Testis (tissue), 3 donors: ENCODE results near the gene VPS26A. TPM values are rescaled to one million over a fixed set of nuclear protein-coding genes. Genes with fewer than 3 reads are reported as not detected.

Source experiments
- DNase-seq: peaks from one replicate; pipeline ENCODE4 v3.0.0-alpha.2; 2019
- H3K27ac ChIP-seq, 2 donors: fragments of 200-600 bp; sonication (generic); one replicate each; pipeline ENCODE4 v1.5.1; 2019
- H3K27me3 ChIP-seq: fragments of 200-600 bp; sonication (generic); one replicate; pipeline ENCODE4 v1.5.1; 2019
- H3K36me3 ChIP-seq: fragments of 200-600 bp; sonication (generic); one replicate; pipeline ENCODE4 v1.5.1; 2017; ENCODE audit warnings: low read depth; ENCODE audit errors: missing control alignments
- H3K4me1 ChIP-seq: fragments of 200-600 bp; sonication (generic); one replicate; pipeline ENCODE4 v1.5.1; 2019
- H3K4me3 ChIP-seq, 2 donors: fragments of 200-600 bp; sonication (generic); one replicate each; pipeline ENCODE4 v1.5.1; 2017 to 2019
- H3K9me3 ChIP-seq: fragments of 200-600 bp; sonication (generic); one replicate; pipeline ENCODE4 v1.5.1; 2017
- CTCF ChIP-seq, 3 experiments: fragments of 450-650 bp in 2 of 3; fragments of 200-600 bp in 1 of 3; sonication (generic) in 1 of 3; IDR thresholded peaks; one replicate each; pipeline ENCODE4 v1.5.1; 2016 to 2019; ENCODE audit warnings: antibody characterized with exemption in 3 of 3, mild to moderate bottlenecking in 2 of 3, moderate library complexity in 1 of 3
- POLR2A ChIP-seq: fragments of 450-650 bp; IDR thresholded peaks from one replicate; pipeline ENCODE4 v1.6.1; 2017; ENCODE audit warnings: antibody characterized with exemption, mild to moderate bottlenecking, moderate library complexity
- WGBS, 2 donors: methylation state at CpG; one replicate each; pipeline ENCODE4 v1.1.5; 2018; 5-methylcytosine and 5-hydroxymethylcytosine counted together
- intact Hi-C: fragments of 100-400 bp; cut with DNase I; formaldehyde crosslinking; loops from one replicate; pipeline ENCODE4 v1.15.1; 2023; ENCODE audit warnings: low total_unique reads
- polyA plus RNA-seq: library from polyadenylated mRNA; stranded (reverse); fragments of 350-450 nt; fragmentation: Illumina TruSeq; extraction: RNeasy Lipid Tissue Mini Kit (QIAGEN cat#74804); gene quantifications from one replicate; pipeline ENCODE4 v1.2.3, GENCODE V29; 2014; ENCODE audit warnings: low read depth, low replicate concordance; ENCODE audit not compliant: insufficient read depth
- total RNA-seq, 2 donors: library from RNA; depleted of rRNA; stranded (reverse); fragments of >200 nt; gene quantifications; one replicate each; pipeline ENCODE4 v1.2.3, GENCODE V29; 2016

VPS26A gene
- total and polyA plus RNA-seq, 3 donors from 2014 or later, result 53.6 to 65.0 (median 59.8) TPM

GRCh38 chr10:69101451-69102095, 22.4 kb upstream of the VPS26A start:
- whole genome bisulfite sequencing, 2 donors, result 79 to 84% methylated on average over 6 of the region's 6 CpGs
- no peak overlapping the region for H3K27ac ChIP-seq
- TF ChIP-seq POLR2A, result no peak
- TF ChIP-seq CTCF (IDR thresholded peaks at IDR 0.05), result no peak
- H3K27me3 ChIP-seq, result no peaks in the 10 kb centered on the region
- H3K4me1 ChIP-seq, result no peaks in the 10 kb centered on the region
- no peaks in the 10 kb centered on the region for H3K36me3 ChIP-seq
- no peak overlapping the region for H3K4me3 ChIP-seq
- intact Hi-C loops, result no loop called here
- DNase-seq, result no peak
- H3K9me3 ChIP-seq, result no peaks in the 10 kb centered on the region

- no peaks in the 10 kb centered on the region for H3K27me3 ChIP-seq
- H3K9me3 ChIP-seq, result no peaks in the 10 kb centered on the region
- TF ChIP-seq POLR2A (no peak), CTCF (IDR thresholded peaks at IDR 0.05) (no peak)
- H3K27ac ChIP-seq, result no peak overlapping the region
- 83 to 97% methylated on average over 3 of the region's 3 CpGs for WGBS, 2 donors
- no peak overlapping the region for H3K4me3 ChIP-seq
- no peaks in the 10 kb centered on the region for H3K4me1 ChIP-seq
- no peaks in the 10 kb centered on the region for H3K36me3 ChIP-seq
- intact Hi-C loops, result no loop called here
- DNase-seq, result no peak
Observed at GRCh38 chr10:69102440-69102839, 21.5 kb upstream of the VPS26A start.

GRCh38 chr10:69103784-69104183, 20.2 kb upstream of the VPS26A start:
- DNase-seq, result no peak
- TF ChIP-seq CTCF (IDR thresholded peaks at IDR 0.05), result no peak
- TF ChIP-seq POLR2A, result no peak
- intact Hi-C loops, result no loop called here
- no peaks in the 10 kb centered on the region for H3K9me3 ChIP-seq
- H3K27me3 ChIP-seq, result no peaks in the 10 kb centered on the region
- no peaks in the 10 kb centered on the region for H3K4me1 ChIP-seq
- no peak overlapping the region for H3K4me3 ChIP-seq
- WGBS, 2 donors, result 91% methylated on average over 7 of the region's 7 CpGs
- H3K36me3 ChIP-seq, result no peaks in the 10 kb centered on the region
- H3K27ac ChIP-seq, result no peak overlapping the region

GRCh38 chr10:69104994-69105790, 18.8 kb upstream of the VPS26A start:
- H3K4me1 ChIP-seq, result no peaks in the 10 kb centered on the region
- intact Hi-C loops, result no loop called here
- no peak overlapping the region for H3K4me3 ChIP-seq
- H3K27me3 ChIP-seq, result no peaks in the 10 kb centered on the region
- no peak overlapping the region for H3K27ac ChIP-seq
- TF ChIP-seq POLR2A, result no peak
- no peak for TF ChIP-seq CTCF (IDR thresholded peaks at IDR 0.05)
- no peaks in the 10 kb centered on the region for H3K36me3 ChIP-seq
- H3K9me3 ChIP-seq, result no peaks in the 10 kb centered on the region
- no peak for DNase-seq
- WGBS, 2 donors, result 93 to 100% methylated on average over 1 of the region's 1 CpG

- H3K4me3 ChIP-seq, result no peak overlapping the region
- no peak overlapping the region for H3K27ac ChIP-seq
- no peaks in the 10 kb centered on the region for H3K36me3 ChIP-seq
- TF ChIP-seq POLR2A (no peak), CTCF (IDR thresholded peaks at IDR 0.05) (no peak)
- H3K4me1 ChIP-seq, result no peaks in the 10 kb centered on the region
- no peaks in the 10 kb centered on the region for H3K27me3 ChIP-seq
- DNase-seq, result no peak
- intact Hi-C loops, result no loop called here
- no peaks in the 10 kb centered on the region for H3K9me3 ChIP-seq
Observed at GRCh38 chr10:69107176-69107490, 16.8 kb upstream of the VPS26A start.
